HepG2 (cell line): Measurements from ENCODE around the gene S100A16. TPM values are rescaled to one million over a fixed set of nuclear protein-coding genes. Genes with fewer than 3 reads are reported as not detected.
A peak's percentile ranks its signal among the peaks of the same experiment; 100 is the strongest.

Source experiments
- CCAR2 ChIP-seq: fragments of 200-400 bp; formaldehyde crosslinking; optimal IDR thresholded peaks from 2 replicates; pipeline ENCODE3; 2018; ENCODE audit warnings: low read depth, mild to moderate bottlenecking, low read length, moderate library complexity
- CENPX ChIP-seq: sonication (generic); formaldehyde crosslinking; IDR thresholded peaks from 2 replicates; pipeline ENCODE4 v1.9.0; 2021; ENCODE audit warnings: mild to moderate bottlenecking, missing genetic modification reagents, moderate library complexity
- CSRNP1 ChIP-seq: sonication (generic); formaldehyde crosslinking; IDR thresholded peaks from 2 replicates; pipeline ENCODE4 v1.8.1; 2023; ENCODE audit warnings: mild to moderate bottlenecking, missing genetic modification reagents
- FIP1L1 ChIP-seq: fragments of 200-400 bp; formaldehyde crosslinking; IDR thresholded peaks from 2 replicates; pipeline ENCODE4 v1.6.1; 2018; ENCODE audit warnings: low read depth, mild to moderate bottlenecking, low read length, moderate library complexity, borderline replicate concordance; ENCODE audit not compliant: insufficient read depth
- GMEB1 ChIP-seq: sonication (generic); formaldehyde crosslinking; IDR thresholded peaks from 2 replicates; pipeline ENCODE4 v1.5.1; 2020; ENCODE audit warnings: missing genetic modification reagents, mild to moderate bottlenecking, borderline replicate concordance
- HNRNPH1 ChIP-seq: fragments of 200-400 bp; formaldehyde crosslinking; optimal IDR thresholded peaks from 2 replicates; pipeline ENCODE3; 2017; ENCODE audit warnings: mild to moderate bottlenecking, low read depth, low read length
- IKZF1 ChIP-seq: fragments of 450-650 bp; IDR thresholded peaks from 2 replicates; pipeline ENCODE4 v1.7.1; 2016
- JUNB ChIP-seq: sonication (generic); formaldehyde crosslinking; IDR thresholded peaks from 2 replicates; pipeline ENCODE4 v1.8.0; 2022; ENCODE audit warnings: missing genetic modification reagents, mild to moderate bottlenecking, borderline replicate concordance
- JUND ChIP-seq: sonication (generic); formaldehyde crosslinking; IDR thresholded peaks from 2 replicates; pipeline ENCODE4 v1.8.0; 2022; ENCODE audit warnings: mild to moderate bottlenecking, missing genetic modification reagents
- MTF1 ChIP-seq: sonication (generic); formaldehyde crosslinking; IDR thresholded peaks from 2 replicates; pipeline ENCODE4 v1.5.0; 2020; ENCODE audit warnings: missing genetic modification reagents
- NRL ChIP-seq: sonication (generic); formaldehyde crosslinking; IDR thresholded peaks from 2 replicates; pipeline ENCODE4 v1.5.0; 2020; ENCODE audit warnings: missing genetic modification reagents, mild to moderate bottlenecking, moderate library complexity, borderline replicate concordance
- PCBP2 ChIP-seq: fragments of 200-400 bp; formaldehyde crosslinking; optimal IDR thresholded peaks from 2 replicates; pipeline ENCODE3; 2018; ENCODE audit warnings: low read length, low read depth; ENCODE audit not compliant: poor library complexity, severe bottlenecking
- RNF219 ChIP-seq: sonication (generic); formaldehyde crosslinking; IDR thresholded peaks from 2 replicates; pipeline ENCODE4 v1.5.0; 2020; ENCODE audit warnings: mild to moderate bottlenecking, missing genetic modification reagents
- SNRNP70 ChIP-seq: fragments of 200-400 bp; formaldehyde crosslinking; IDR thresholded peaks from 2 replicates; pipeline ENCODE4 v1.6.1; 2017; ENCODE audit warnings: mild to moderate bottlenecking, low read depth, low read length, moderate library complexity
- SP1 ChIP-seq, 2 experiments: fragments of 450-650 bp in 1 of 2; sonication (generic) in 1 of 2; formaldehyde crosslinking in 1 of 2; IDR thresholded peaks; 2 replicates each; pipeline versions ENCODE4 v1.4.0 to v1.6.1; 2016 to 2020; ENCODE audit warnings: missing genetic modification reagents in 1 of 2
- SSRP1 ChIP-seq: IDR thresholded peaks from 2 replicates; pipeline ENCODE4 v1.6.1; 2016; ENCODE audit warnings: control low read depth
- ZNF17 ChIP-seq: sonication (generic); formaldehyde crosslinking; IDR thresholded peaks from 2 replicates; pipeline ENCODE4 v1.5.0; 2020; ENCODE audit warnings: mild to moderate bottlenecking, missing genetic modification reagents
- ZNF180 ChIP-seq: sonication (generic); formaldehyde crosslinking; IDR thresholded peaks from 2 replicates; pipeline ENCODE4 v1.4.0; 2020; ENCODE audit warnings: low read depth, missing genetic modification reagents, borderline replicate concordance
- ZNF253 ChIP-seq: sonication (generic); formaldehyde crosslinking; IDR thresholded peaks from 2 replicates; pipeline ENCODE4 v1.8.0; 2022; ENCODE audit warnings: mild to moderate bottlenecking, missing genetic modification reagents, borderline replicate concordance
- ZNF513 ChIP-seq: sonication (generic); formaldehyde crosslinking; conservative IDR thresholded peaks from 2 replicates; pipeline ENCODE4 v1.5.0; 2020; ENCODE audit warnings: missing genetic modification reagents
- ZNF580 ChIP-seq: IDR thresholded peaks from 2 replicates; pipeline ENCODE4 v1.6.1; 2016; ENCODE audit warnings: low read depth, borderline replicate concordance
- ZNF724P ChIP-seq: sonication (generic); formaldehyde crosslinking; IDR thresholded peaks from 2 replicates; pipeline ENCODE4 v1.8.0; 2022; ENCODE audit warnings: missing genetic modification reagents, borderline replicate concordance
- polyA plus RNA-seq, 8 experiments: library from polyadenylated mRNA; depleted of rRNA in 3 of 8; stranded (reverse) in 7 of 8; unstranded in 1 of 8; fragments of >200 nt; fragmentation: Illumina TruSeq in 4 of 8; extraction: Trizol in 4 of 8; gene quantifications; 2 replicates each; pipeline versions ENCODE4 v1.2.1 to v1.2.3, GENCODE V29; 2011 to 2016; ENCODE audit warnings: low read depth in 4 of 8, missing spikeins in 1 of 8, mixed read lengths in 1 of 8; ENCODE audit not compliant: insufficient read depth in 1 of 8
- total RNA-seq, 5 experiments: library from RNA; depleted of rRNA; stranded (reverse); fragments of >200 nt; fragmentation: Illumina TruSeq; extraction: Trizol; gene quantifications; 2 replicates each; pipeline ENCODE4 v1.2.3, GENCODE V29; 2016; ENCODE audit warnings: low read depth in 1 of 5

S100A16 gene
- total and polyA plus RNA-seq, 2 of the 13 experiments (the other 11 are each of a cell fraction or from before 2014, with no cell fraction given) = 46.0 to 195 TPM

GRCh38 chr1:153626904-153627714 is 14.2 kb upstream of the S100A16 start, which contains the start of gene S100A13 (continued):
- TF ChIP-seq RNF219 (CRISPR knock-in tag) (no peak), PCBP2 (no peak), SNRNP70 (no peak), ZNF17 (CRISPR knock-in tag) (no peak; the same call in 1 of the 2 replicates), CCAR2 (no peak), GMEB1 (CRISPR knock-in tag) (0 out of 2 replicates have a peak, but pooled peaks have one; percentile 39), CENPX (no peak), MTF1 (no peak), HNRNPH1 (no peak), ZNF580 (CRISPR knock-in tag) (no peak; the same call in 1 of the 2 replicates), ZNF253 (CRISPR knock-in tag) (no peak), ZNF513 (no peak), SSRP1 (CRISPR knock-in tag) (no peak), IKZF1 (no peak), NRL (CRISPR knock-in tag) (no peak), FIP1L1 (no peak), JUNB (no peak), SP1 (IDR thresholded peaks at IDR 0.05) (no peak), SP1 (CRISPR knock-in tag; IDR thresholded peaks at IDR 0.05) (no peak), CSRNP1 (no peak), ZNF180 (no peak), JUND (CRISPR knock-in tag) (no peak), ZNF724P (0 out of 2 replicates have a peak, but pooled peaks have one; percentile 39)
